SH-SY5Y (cell line): ENCODE data around the gene HOXB13.

Experiments used
- GATA2 ChIP-seq: IDR thresholded peaks from 2 replicates; pipeline ENCODE4 v1.6.1; 2011; ENCODE audit warnings: mild to moderate bottlenecking, low read depth, low read length
- GATA3 ChIP-seq: IDR thresholded peaks from 2 replicates; pipeline ENCODE4 v1.6.1; 2011; ENCODE audit warnings: low read depth, mild to moderate bottlenecking, low read length, moderate library complexity

The HOXB13 gene

GRCh38 chr17:48728232-48729231 is at the start of gene HOXB13:
Gene HOXB13, minus strand, starts transcription at chr17:48728750. Its CDS starts 157 bp downstream, at chr17:48728593.
- no peak for TF ChIP-seq GATA3
- no peak for TF ChIP-seq GATA2

DNA sequence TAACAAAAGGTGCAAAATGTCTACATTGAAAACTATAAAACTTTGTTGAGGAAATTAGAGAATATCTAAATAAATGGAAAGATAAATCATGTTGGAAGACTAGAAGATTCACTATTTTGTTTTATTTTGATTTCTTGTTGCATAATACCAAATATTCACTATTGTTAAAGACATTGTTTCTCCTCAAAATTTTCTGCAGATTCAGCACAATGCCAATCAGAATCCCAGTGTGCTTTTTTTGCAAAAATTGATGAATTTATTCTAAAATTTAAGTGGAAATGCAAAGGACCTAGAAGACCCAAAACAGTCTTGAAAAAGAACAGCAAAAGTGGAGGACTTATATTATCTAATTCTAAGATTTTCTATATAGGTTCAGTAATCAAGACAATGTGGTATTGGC is 48.1 kb upstream of the HOXB13 start:
- TF ChIP-seq GATA3 (no peak), GATA2 (no peak)

DNA sequence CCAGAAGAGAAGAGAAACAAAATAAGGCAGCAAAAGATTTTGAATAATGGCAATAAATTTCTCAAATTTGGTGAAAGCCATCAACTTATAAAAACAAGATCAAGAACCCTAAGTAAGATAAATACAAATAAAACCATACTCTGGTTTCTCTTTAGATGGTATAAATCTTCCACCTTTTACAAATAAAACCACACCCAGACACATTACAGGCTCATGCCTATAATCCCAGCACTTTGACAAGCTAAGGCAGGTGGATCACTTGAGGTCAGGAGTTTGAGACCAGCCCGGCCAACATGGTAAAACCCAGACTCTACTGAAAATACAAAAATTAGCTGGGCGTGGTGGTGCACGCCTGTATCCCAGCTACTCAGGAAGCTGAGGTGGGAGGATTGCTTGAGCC is 44.7 kb upstream of the HOXB13 start:
- TF ChIP-seq GATA3 = no peak
- TF ChIP-seq GATA2 = no peak

DNA sequence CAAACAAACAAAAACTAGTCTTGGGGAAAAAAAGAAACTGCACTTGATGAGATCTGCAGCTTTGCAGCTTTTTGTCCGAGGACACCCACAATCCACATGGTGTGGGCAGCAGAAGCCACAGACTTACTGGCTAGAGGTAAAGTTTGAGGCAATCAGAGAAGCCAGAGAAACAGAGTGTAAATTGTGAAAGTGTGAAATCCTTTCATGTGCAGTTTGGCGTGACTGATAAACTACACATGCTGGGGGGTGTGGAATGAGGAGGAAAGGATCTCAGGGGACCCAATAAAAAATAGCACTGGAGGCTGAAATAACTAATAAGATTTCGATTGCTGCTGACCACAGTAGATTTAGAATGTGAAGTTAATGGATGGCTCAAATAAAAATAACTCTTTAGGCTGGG is 42.4 kb upstream of the HOXB13 start:
- no peak for TF ChIP-seq GATA3
- no peak for TF ChIP-seq GATA2

DNA sequence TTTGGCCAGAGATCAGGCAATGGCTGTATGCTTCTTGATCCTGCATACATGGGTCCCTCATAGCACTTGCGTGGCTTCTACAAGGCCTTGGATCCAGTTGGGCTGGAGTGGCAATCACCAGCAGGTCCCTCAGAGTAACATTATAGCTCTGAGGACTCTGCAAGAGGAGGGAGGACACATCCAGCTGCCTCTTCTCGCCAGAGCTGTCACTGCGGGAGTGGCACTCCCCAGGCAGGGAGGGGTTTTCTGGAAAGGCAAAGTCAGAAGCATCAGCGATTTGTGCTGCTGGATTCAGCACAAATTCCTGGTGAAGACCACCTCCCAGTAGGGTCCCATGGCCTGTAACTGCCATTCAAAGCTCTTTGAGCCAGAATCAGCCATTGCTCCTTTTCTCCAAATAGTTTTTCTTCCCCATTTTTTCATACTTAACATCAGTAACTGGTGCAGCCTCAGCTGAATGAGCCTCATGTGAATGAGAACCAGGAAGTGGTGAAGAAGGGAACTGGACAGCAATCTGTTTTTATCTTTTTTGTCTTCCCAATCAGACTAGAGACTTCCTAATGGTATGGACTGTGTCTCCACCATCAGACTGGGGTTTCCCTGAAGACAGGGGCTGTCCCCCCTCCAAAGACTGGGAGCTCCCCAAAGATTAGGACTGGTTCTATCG is 40.6 kb upstream of the HOXB13 start:
- no peak for TF ChIP-seq GATA2
- no peak for TF ChIP-seq GATA3

GRCh38 chr17:48767263-48767774 is 38.8 kb upstream of the HOXB13 start:
- TF ChIP-seq GATA3 = no peak
- TF ChIP-seq GATA2 = no peak

DNA sequence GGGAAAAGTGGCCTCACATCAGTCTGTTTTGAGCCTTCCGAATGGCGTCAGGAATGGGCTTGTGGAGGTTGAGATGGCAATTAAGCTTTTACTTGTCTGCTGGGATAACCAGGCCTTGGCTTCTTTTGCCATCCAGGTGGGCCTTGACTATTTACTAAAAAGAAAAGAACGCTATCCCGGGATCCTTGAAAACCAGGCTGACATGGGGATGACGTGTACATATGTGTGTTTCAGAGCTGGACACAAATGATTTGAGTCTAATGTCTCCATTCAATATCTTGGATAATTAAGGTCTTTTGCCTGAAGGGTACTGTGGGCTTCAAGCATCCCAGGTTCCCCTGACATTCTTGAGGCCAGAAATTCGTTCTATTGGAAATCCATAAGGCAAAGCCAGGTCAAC is 32.6 kb upstream of the HOXB13 start:
- no peak for TF ChIP-seq GATA2
- TF ChIP-seq GATA3 = no peak

DNA sequence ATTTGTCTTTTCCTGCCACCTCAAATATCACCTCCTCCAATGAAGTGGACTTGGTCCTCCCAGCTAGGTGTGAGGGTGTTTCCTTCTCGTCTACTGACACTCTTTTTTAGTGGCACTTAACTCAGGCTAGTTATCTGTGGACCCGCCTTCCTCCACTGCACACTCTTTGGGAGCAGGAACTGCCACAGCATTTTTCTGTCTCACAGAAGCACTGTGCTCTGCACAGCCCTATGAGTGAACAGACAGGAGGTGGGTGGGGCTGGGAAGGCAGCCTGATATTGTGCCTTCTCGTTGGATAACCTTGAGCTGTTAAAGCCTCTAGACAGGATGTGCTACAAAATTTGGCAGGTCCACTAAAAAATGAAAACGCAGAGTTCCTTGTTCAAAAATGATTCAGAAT is 31.9 kb upstream of the HOXB13 start:
- TF ChIP-seq GATA3 (no peak), GATA2 (no peak)

DNA sequence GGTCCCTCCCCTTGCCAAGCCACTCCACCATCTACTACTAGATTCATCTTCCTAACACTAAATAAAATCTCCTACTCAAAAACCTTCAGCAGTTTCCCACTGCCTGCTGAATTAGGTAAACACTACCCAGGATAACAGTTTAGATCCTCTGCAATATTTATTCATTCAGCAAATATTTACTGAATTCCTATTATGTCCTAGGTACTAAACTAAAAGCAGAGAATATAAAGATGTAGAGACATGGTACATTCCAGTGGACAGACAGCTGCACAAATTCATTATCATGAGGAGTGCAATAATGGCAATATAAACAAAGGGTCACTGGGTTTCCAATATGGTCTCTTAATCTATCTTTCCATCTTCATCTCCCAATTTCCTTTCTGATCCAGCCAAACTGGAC is 30.7 kb upstream of the HOXB13 start:
- TF ChIP-seq GATA2 (no peak), GATA3 (no peak)

- no peak for TF ChIP-seq GATA3
- no peak for TF ChIP-seq GATA2
These were observed 29.0 kb upstream of the HOXB13 start for GRCh38 chr17:48757524-48757961.

- TF ChIP-seq GATA3 (no peak), GATA2 (no peak)
These were observed 28.3 kb upstream of the HOXB13 start for GRCh38 chr17:48756830-48757251.

GRCh38 chr17:48755356-48755755 is 26.8 kb upstream of the HOXB13 start:
- no peak for TF ChIP-seq GATA3

- TF ChIP-seq GATA3 (no peak), GATA2 (no peak)
These were observed 26.1 kb upstream of the HOXB13 start for GRCh38 chr17:48754500-48755261.
